ENCODE results near the gene HOXA7.

DNA sequence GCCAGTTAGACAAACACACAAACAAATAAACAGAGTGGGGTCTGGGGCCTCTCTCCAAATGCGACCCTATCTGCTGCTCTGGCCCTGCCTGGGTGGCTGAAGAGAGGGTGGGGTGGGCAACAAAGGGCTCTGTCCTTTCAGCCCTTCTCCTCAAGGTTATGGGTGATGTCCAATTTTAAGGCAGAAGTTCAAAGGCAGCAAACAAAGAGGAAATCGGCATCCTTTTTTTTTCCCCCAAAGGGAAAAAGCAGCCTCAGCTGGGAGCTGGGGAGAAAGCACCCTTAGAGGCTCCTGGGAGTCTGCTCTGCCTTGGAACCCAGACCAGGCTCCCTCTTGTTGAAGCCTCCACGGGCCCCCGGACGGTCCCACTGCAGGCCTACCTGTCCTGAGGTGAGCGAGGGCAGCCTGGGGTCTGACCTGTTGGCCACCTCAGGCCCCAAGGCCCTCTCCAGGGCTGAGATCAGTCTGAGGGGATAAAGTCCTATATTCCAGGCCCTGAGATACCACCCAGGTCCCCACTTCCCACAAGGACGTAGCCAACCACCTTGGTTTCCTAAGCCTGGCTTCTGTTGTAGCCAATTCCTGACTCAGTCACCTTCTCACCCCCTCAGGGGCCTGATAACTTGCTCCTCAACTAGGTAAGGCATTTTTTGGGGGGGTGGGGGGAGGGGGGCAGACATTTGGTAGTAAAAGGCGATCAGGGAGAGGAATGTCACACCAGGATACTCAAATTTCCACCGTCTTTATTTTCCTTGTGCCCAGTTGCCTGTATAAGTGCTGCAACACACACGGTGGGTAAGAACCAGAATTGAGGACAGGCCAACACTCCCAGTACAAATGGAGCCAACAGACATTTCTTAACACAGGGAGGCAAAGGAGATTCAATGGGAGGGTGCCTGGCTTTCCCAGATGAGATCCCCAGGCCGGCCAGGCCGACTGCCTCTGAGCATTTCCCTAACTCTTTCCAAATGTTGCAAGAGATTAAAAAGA lies 24.3 kb upstream of the HOXA7 start:
- TF ChIP-seq, protein P1, sequence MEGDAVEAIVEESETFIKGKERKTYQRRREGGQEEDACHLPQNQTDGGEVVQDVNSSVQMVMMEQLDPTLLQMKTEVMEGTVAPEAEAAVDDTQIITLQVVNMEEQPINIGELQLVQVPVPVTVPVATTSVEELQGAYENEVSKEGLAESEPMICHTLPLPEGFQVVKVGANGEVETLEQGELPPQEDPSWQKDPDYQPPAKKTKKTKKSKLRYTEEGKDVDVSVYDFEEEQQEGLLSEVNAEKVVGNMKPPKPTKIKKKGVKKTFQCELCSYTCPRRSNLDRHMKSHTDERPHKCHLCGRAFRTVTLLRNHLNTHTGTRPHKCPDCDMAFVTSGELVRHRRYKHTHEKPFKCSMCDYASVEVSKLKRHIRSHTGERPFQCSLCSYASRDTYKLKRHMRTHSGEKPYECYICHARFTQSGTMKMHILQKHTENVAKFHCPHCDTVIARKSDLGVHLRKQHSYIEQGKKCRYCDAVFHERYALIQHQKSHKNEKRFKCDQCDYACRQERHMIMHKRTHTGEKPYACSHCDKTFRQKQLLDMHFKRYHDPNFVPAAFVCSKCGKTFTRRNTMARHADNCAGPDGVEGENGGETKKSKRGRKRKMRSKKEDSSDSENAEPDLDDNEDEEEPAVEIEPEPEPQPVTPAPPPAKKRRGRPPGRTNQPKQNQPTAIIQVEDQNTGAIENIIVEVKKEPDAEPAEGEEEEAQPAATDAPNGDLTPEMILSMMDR (IDR thresholded peaks at IDR 0.05) = no peak
- TF ChIP-seq POLR2A (IDR thresholded peaks at IDR 0.05) = no peak
- no peak for TF ChIP-seq EP300 (IDR thresholded peaks at IDR 0.05)
